ENCODE measurements around the gene LHX6. TPM values are rescaled to one million over a fixed set of nuclear protein-coding genes. Genes with fewer than 3 reads are reported as not detected.

The LHX6 gene
- total and polyA plus RNA-seq, 2 of the 8 experiments (the other 6 are each of a cell fraction or from before 2014, with no cell fraction given) = 0.92 to 1.2 TPM

GRCh38 chr9:122201641-122202040, 27.1 kb downstream of the LHX6 start:
- no peak overlapping the region for H4K8ac ChIP-seq (ENCODE audit: extremely low read depth, insufficient read depth, low read length)
- 75% methylated on average over 1 of the region's 1 CpG; no CpG with 5 or more reads in 1 of the 2 experiments for WGBS, 2 experiments (ENCODE audit: extremely low coverage in 1 of 2, insufficient coverage in 1 of 2, insufficient read length in 1 of 2, insufficient replicate concordance in 2 of 2, low coverage in 1 of 2, low lambda C conversion rate in 2 of 2, missing lambda C conversion rate in 1 of 2)
- ChIA-PET POLR2A (ENCODE audit: partially characterized antibody) (interaction anchor here (1.6 kb wide), 1 partner anchor 24 kb away, joined by 5 read pairs; no protein-coding TSS in a partner anchor), CTCF (ENCODE audit: partially characterized antibody) (interaction anchor here (0.5 to 2.9 kb wide), 8 partner anchors 14 to 264 kb away, joined by 3 to 7 read pairs (median 4); partner anchors contain the start of gene NDUFA8)
- H2BK15ac ChIP-seq (ENCODE audit: low read length) = no peak overlapping the region
- FAIRE-seq (no peak), DNase-seq (ENCODE audit: low read depth in 1 of 2, low spot score in 2 of 2) (no peak)
- H2AK5ac ChIP-seq (ENCODE audit: low read depth, low read length) = no peak overlapping the region
- H3K4ac ChIP-seq (replicated peaks; ENCODE audit: insufficient read length, low read depth, low read length) = no peak overlapping the region
- H3K9ac ChIP-seq (replicated peaks in 1 of 4; ENCODE audit: extremely low read depth in 1 of 4, low read depth in 3 of 4, low read length in 3 of 4) = no peak overlapping the region; a peak in 1 of 7 replicates
- no peaks in the 10 kb centered on the region for H4K20me1 ChIP-seq (replicated peaks in 1 of 2; ENCODE audit: control insufficient read depth in 1 of 2, insufficient read depth in 2 of 2, low read length in 2 of 2)
- no peaks in the 10 kb centered on the region for H3K9me3 ChIP-seq (ENCODE audit: insufficient read depth in 2 of 2, low read depth in 1 of 2, low read length in 1 of 2)
- H2BK5ac ChIP-seq (ENCODE audit: low read depth, low read length) = no peak overlapping the region
- peaks cover 0 to 14% (median 4%) of the 10 kb centered on the region in 4 experiments; a peak in 6 of 7 replicates for H3K4me1 ChIP-seq (replicated peaks in 1 of 4; ENCODE audit: control insufficient read depth in 3 of 4, insufficient read depth in 4 of 4, low read length in 3 of 4)
- no peak overlapping the region for H2BK120ac ChIP-seq (replicated peaks; ENCODE audit: low read depth, low read length)
- H4K91ac ChIP-seq (replicated peaks; ENCODE audit: insufficient read length, low read length) = no peak overlapping the region
- H2AFZ ChIP-seq (ENCODE audit: low read length) = no peak overlapping the region
- no peak overlapping the region for H2BK12ac ChIP-seq (ENCODE audit: low read depth, low read length)
- H2BK20ac ChIP-seq (ENCODE audit: low read length) = no peak overlapping the region
- no peak overlapping the region for H3K4me2 ChIP-seq (ENCODE audit: insufficient read depth in 1 of 2, low read depth in 2 of 2, low read length in 2 of 2)
- no peak for TF ChIP-seq YY1 (IDR thresholded peaks at IDR 0.05; ENCODE audit: low read depth, low read length)
- no peak for TF ChIP-seq CTBP2 (IDR thresholded peaks at IDR 0.05; ENCODE audit: borderline replicate concordance, insufficient read depth, insufficient read length, low read length)
- TF ChIP-seq JUN (IDR thresholded peaks at IDR 0.05; ENCODE audit: low read depth, low read length) = no peak
- TF ChIP-seq EZH2 (IDR thresholded peaks at IDR 0.05; ENCODE audit: low read depth, low read length, severe bottlenecking) = no peak
- no peak for TF ChIP-seq CHD1 (IDR thresholded peaks at IDR 0.05; ENCODE audit: low read depth, low read length)
- TF ChIP-seq MAFK (IDR thresholded peaks at IDR 0.05; ENCODE audit: low read depth, low read length) = no peak
- no peak for TF ChIP-seq KDM4A (IDR thresholded peaks at IDR 0.05; ENCODE audit: low read depth, low read length, severe bottlenecking)
- no peak for TF ChIP-seq MAX (IDR thresholded peaks at IDR 0.05)
- TF ChIP-seq TEAD4 (IDR thresholded peaks at IDR 0.05; ENCODE audit: low read depth, low read length) = no peak
- TF ChIP-seq TBP (IDR thresholded peaks at IDR 0.05; ENCODE audit: low read depth, low read length) = no peak
- no peak overlapping the region for H3K14ac ChIP-seq (ENCODE audit: insufficient read length)
- no peak overlapping the region for H3K4me3 ChIP-seq (ENCODE audit: extremely low read depth in 1 of 4, insufficient read depth in 2 of 4, low read depth in 3 of 4, low read length in 4 of 4)
- no peak overlapping the region for H3K56ac ChIP-seq (replicated peaks; ENCODE audit: insufficient read length, low read depth, low read length)
- H3K36me3 ChIP-seq (ENCODE audit: control insufficient read depth in 2 of 4, insufficient read depth in 4 of 4, low read length in 3 of 4) = no peaks in the 10 kb centered on the region
- H3K23ac ChIP-seq (ENCODE audit: insufficient read length) = no peak overlapping the region
- H3K18ac ChIP-seq (ENCODE audit: extremely low read depth, low read length) = no peak overlapping the region
- no peaks in the 10 kb centered on the region; a peak in 2 of 7 replicates for H3K27me3 ChIP-seq (replicated peaks in 1 of 4; ENCODE audit: control insufficient read depth in 3 of 4, extremely low read depth in 1 of 4, insufficient read depth in 3 of 4, low read length in 3 of 4)
- H4K5ac ChIP-seq (ENCODE audit: insufficient read length, low read depth, low read length) = no peak overlapping the region
- no peaks in the 10 kb centered on the region for H3K79me2 ChIP-seq (ENCODE audit: control insufficient read depth in 1 of 2, insufficient read depth in 2 of 2, low read length in 2 of 2)
- no peaks in the 10 kb centered on the region for H3K79me1 ChIP-seq (ENCODE audit: low read depth, low read length)
- no peaks in the 10 kb centered on the region for H3K23me2 ChIP-seq (ENCODE audit: low read depth, low read length)
- H3K27ac ChIP-seq (ENCODE audit: low read depth, low read length) = no peak overlapping the region
